KMS-11 (cell line): ENCODE data around the gene NCOR2.
"Not testable (repeated sequence)": the region's sequence is repeated elsewhere in the genome, so short reads cannot be mapped to it uniquely, and the experiment has no call there.

ENCODE experiments used
- H2AFZ ChIP-seq: fragments of 200-600 bp; sonication (generic); 2 replicates; pipeline ENCODE4 v1.6.1; 2016; ENCODE audit warnings: antibody characterized with exemption, mixed run types, low read depth
- H3K27ac ChIP-seq: fragments of 200-600 bp; sonication (generic); 2 replicates; pipeline ENCODE4 v1.6.1; 2016; ENCODE audit warnings: mild to moderate bottlenecking, mixed run types
- H3K27me3 ChIP-seq: fragments of 200-600 bp; sonication (generic); 2 replicates; pipeline ENCODE4 v1.6.1; 2017; ENCODE audit warnings: mild to moderate bottlenecking, low read depth, mixed run types, moderate library complexity; ENCODE audit not compliant: insufficient read depth
- H3K36me3 ChIP-seq: fragments of 200-600 bp; sonication (generic); 2 replicates; pipeline ENCODE4 v1.6.1; 2017; ENCODE audit warnings: mild to moderate bottlenecking, mixed run types; ENCODE audit not compliant: insufficient read depth
- H3K4me1 ChIP-seq: fragments of 200-600 bp; sonication (generic); 2 replicates; pipeline ENCODE4 v1.6.1; 2016; ENCODE audit warnings: mild to moderate bottlenecking, low read depth, mixed run types; ENCODE audit not compliant: poor library complexity, severe bottlenecking
- H3K4me2 ChIP-seq: fragments of 200-600 bp; sonication (generic); 2 replicates; pipeline ENCODE4 v1.7.0; 2016; ENCODE audit warnings: mild to moderate bottlenecking, mixed run types
- H3K4me3 ChIP-seq: fragments of 200-600 bp; sonication (generic); IDR thresholded peaks from 2 replicates; pipeline ENCODE4 v1.6.1; 2017; ENCODE audit warnings: low read depth, low read length, mixed read lengths; ENCODE audit not compliant: insufficient read depth
- H3K79me2 ChIP-seq: fragments of 200-600 bp; sonication (generic); 2 replicates; pipeline ENCODE4 v1.6.1; 2016; ENCODE audit warnings: low read depth, mixed run types; ENCODE audit not compliant: insufficient read depth
- H3K9ac ChIP-seq: fragments of 200-600 bp; sonication (generic); 2 replicates; pipeline ENCODE4 v1.6.1; 2016; ENCODE audit warnings: mild to moderate bottlenecking, mixed run types
- H4K20me1 ChIP-seq: fragments of 200-600 bp; sonication (generic); 2 replicates; pipeline ENCODE4 v1.6.1; 2016; ENCODE audit warnings: mild to moderate bottlenecking, mixed run types; ENCODE audit not compliant: insufficient read depth
- TF ChIP-seq, protein P1 (sequence below): fragments of 200-600 bp; sonication (generic); conservative IDR thresholded peaks from 2 replicates; pipeline ENCODE4 v1.6.1; 2017; ENCODE audit warnings: low read depth, mild to moderate bottlenecking, antibody characterized with exemption, low read length, moderate library complexity, mixed read lengths

The NCOR2 gene

DNA sequence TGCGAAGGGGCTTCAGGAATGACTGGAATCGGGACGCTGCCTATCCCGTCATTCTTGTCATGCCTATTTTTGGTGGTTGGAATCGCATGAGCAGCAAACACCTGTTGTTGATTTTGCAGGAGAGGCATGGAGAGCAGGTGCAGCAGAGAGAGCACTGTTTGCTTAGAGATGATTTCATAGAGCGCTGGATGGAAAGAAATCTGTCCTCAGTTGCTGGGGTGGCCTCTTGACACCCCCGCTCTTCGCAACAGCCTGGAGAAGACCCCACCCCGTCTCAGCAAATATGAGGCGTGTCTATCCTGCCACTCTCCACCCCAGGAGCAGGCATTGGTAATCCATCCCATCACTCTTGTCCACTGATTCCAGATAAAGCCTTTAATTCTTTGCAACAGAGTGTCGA lies 19.3 kb upstream of the NCOR2 start:
- H3K4me3 ChIP-seq, result no peak overlapping the region
- H3K79me2 ChIP-seq, result no peaks in the 10 kb centered on the region
- H3K36me3 ChIP-seq, result no peaks in the 10 kb centered on the region
- no peak overlapping the region for H3K27ac ChIP-seq
- H3K4me2 ChIP-seq, result no peak overlapping the region
- H4K20me1 ChIP-seq, result no peaks in the 10 kb centered on the region
- no peak overlapping the region for H2AFZ ChIP-seq
- no peaks in the 10 kb centered on the region for H3K4me1 ChIP-seq
- no peaks in the 10 kb centered on the region for H3K27me3 ChIP-seq
- H3K9ac ChIP-seq, result no peak overlapping the region
- TF ChIP-seq, protein P1, sequence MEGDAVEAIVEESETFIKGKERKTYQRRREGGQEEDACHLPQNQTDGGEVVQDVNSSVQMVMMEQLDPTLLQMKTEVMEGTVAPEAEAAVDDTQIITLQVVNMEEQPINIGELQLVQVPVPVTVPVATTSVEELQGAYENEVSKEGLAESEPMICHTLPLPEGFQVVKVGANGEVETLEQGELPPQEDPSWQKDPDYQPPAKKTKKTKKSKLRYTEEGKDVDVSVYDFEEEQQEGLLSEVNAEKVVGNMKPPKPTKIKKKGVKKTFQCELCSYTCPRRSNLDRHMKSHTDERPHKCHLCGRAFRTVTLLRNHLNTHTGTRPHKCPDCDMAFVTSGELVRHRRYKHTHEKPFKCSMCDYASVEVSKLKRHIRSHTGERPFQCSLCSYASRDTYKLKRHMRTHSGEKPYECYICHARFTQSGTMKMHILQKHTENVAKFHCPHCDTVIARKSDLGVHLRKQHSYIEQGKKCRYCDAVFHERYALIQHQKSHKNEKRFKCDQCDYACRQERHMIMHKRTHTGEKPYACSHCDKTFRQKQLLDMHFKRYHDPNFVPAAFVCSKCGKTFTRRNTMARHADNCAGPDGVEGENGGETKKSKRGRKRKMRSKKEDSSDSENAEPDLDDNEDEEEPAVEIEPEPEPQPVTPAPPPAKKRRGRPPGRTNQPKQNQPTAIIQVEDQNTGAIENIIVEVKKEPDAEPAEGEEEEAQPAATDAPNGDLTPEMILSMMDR, result no peak

DNA sequence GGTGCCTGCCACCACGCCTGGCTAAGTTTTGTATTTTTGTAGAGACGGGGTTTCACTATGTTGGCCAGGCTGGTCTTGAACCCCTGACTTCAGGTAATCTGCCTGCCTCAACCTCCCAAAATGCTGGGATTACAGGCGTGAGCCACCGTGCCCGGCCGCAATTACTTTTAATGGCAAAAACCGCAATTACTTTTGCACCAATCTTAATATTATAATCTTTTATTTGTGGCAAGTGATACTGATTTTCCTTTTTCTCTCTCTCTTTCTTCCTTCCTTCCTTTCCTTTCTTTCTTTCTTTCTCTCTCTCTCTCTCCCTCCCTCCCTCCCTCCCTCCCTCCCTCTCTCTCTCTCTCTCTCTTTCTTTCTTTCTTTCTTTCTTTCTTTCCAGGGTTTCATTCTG lies 17.1 kb upstream of the NCOR2 start:
- H4K20me1 ChIP-seq, H2AFZ ChIP-seq, H3K79me2 ChIP-seq, H3K27ac ChIP-seq, H3K4me1 ChIP-seq, H3K4me2 ChIP-seq, H3K27me3 ChIP-seq, H3K9ac ChIP-seq, H3K36me3 ChIP-seq, H3K4me3 ChIP-seq: not testable (repeated sequence)

DNA sequence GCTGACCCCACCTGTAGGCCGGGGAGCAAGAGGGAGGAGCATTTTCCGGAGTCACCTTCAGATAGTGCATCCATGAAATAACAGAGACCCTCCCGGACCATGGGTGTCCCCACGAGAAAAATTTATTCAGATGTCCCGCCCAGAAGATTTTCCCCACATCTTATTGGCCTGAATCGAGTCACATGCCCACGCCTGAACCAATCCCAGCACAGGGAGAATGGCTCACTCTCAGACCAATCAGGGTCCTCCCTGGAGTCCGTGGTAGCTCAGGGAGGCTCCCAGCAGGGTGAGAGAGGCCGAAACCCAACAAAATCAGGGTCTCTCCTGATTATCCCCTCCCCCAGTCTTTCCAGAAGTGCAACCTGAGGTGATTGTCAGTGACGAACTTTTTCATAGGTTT lies 16.4 kb upstream of the NCOR2 start:
- Histone ChIP-seq H3K27me3 (no peaks in the 10 kb centered on the region), H4K20me1 (no peaks in the 10 kb centered on the region), H3K4me3 (no peak overlapping the region), H3K36me3 (no peaks in the 10 kb centered on the region), H3K9ac (no peak overlapping the region), H3K79me2 (no peaks in the 10 kb centered on the region), H2AFZ (no peak overlapping the region), H3K4me1 (no peaks in the 10 kb centered on the region), H3K4me2 (no peak overlapping the region), H3K27ac (no peak overlapping the region)
- TF ChIP-seq, protein P1, result no peak

DNA sequence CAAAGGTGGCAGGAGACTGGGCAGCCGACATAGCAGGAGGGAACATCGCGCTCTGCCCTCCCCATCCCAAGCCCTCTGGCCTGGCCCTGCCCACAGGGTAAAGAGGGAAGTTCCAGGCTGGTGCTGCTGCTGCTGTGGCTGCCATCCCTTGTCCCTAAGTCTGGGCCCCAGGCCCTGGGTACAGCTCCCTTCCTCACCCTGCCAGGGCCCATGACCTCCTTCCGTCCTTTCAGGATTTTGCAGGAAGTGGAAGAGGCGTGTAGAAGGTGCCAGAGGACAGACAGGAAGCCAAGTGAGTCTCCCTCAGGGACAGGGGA lies 14.7 kb upstream of the NCOR2 start:
- no peak overlapping the region for H2AFZ ChIP-seq
- H3K4me1 ChIP-seq, result no peaks in the 10 kb centered on the region
- no peak overlapping the region for H3K9ac ChIP-seq
- no peaks in the 10 kb centered on the region for H3K79me2 ChIP-seq
- TF ChIP-seq, protein P1, result no peak
- H3K27ac ChIP-seq, result no peak overlapping the region
- no peaks in the 10 kb centered on the region for H3K36me3 ChIP-seq
- no peak overlapping the region for H3K4me2 ChIP-seq
- H3K4me3 ChIP-seq, result no peak overlapping the region
- H4K20me1 ChIP-seq, result no peaks in the 10 kb centered on the region
- no peaks in the 10 kb centered on the region for H3K27me3 ChIP-seq

DNA sequence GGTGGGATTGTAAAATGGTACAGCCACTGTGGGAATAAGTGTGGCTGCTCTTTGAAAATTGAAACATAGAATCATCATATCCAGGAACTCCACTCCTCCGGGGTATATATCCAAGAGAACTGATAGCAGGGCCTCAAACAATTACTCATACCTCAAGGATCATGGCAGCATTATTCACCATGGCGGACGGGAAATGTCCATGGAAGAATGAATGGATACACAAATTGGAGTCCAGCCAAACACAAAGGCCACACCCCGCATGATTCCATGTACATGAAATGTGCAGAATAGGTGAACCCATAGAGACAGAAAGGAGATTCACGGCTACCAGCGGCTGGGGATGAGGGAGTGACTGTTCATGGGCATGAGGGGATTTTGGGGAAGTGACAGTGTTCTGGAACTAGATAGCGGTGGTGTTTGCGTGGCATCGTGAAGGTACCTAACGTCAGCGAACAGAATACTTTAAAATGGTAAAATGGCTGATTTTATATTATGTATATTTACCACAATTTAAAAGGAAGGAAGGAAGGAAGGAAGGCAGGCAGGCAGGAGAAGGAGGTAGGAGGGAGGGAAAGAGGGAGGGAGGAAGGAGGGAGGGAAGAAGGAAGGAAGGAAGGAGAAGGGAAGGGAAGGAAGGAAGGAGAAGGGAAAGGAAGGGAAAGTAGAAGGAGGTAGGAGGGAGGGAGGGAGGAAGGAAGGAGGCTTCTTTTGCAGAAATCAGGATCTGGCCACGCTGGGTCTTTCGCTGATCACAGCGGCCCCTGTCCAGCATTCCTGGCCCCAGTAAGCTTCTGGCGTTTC lies 14.1 kb upstream of the NCOR2 start:
- no peaks in the 10 kb centered on the region for H3K79me2 ChIP-seq
- no peaks in the 10 kb centered on the region for H3K4me1 ChIP-seq
- no peak overlapping the region for H3K27ac ChIP-seq
- TF ChIP-seq, protein P1, result no peak
- H4K20me1 ChIP-seq, result no peaks in the 10 kb centered on the region
- H3K4me2 ChIP-seq, result no peak overlapping the region
- H3K36me3 ChIP-seq, result no peaks in the 10 kb centered on the region
- no peak overlapping the region for H2AFZ ChIP-seq
- H3K4me3 ChIP-seq, result no peak overlapping the region
- H3K9ac ChIP-seq, result no peak overlapping the region
- H3K27me3 ChIP-seq, result no peaks in the 10 kb centered on the region
